Neuron (in vitro differentiated cells): ENCODE data around the gene KHDRBS1.
"Not testable (repeated sequence)": the region's sequence is repeated elsewhere in the genome, so short reads cannot be mapped to it uniquely, and the experiment has no call there.

Source experiments
- H2AFZ ChIP-seq: one replicate; pipeline ENCODE4 v1.6.1; 2013; ENCODE audit warnings: low read depth, mild to moderate bottlenecking, inconsistent platforms, low read length, moderate library complexity
- H3K27me3 ChIP-seq: one replicate; pipeline ENCODE4 v1.6.1; 2013; ENCODE audit warnings: low read length; ENCODE audit not compliant: insufficient read depth
- H3K36me3 ChIP-seq: one replicate; pipeline ENCODE4 v1.6.1; 2013; ENCODE audit warnings: low read length; ENCODE audit not compliant: insufficient read depth
- H3K4me1 ChIP-seq: one replicate; pipeline ENCODE4 v1.6.1; 2013; ENCODE audit warnings: low read length; ENCODE audit not compliant: insufficient read depth
- H3K4me3 ChIP-seq: 2 replicates; pipeline ENCODE4 v1.5.1; 2013; ENCODE audit warnings: mild to moderate bottlenecking, low read length, moderate library complexity
- H3K9me3 ChIP-seq: one replicate; pipeline ENCODE4 v1.6.1; 2013; ENCODE audit warnings: low read length

KHDRBS1 gene

DNA sequence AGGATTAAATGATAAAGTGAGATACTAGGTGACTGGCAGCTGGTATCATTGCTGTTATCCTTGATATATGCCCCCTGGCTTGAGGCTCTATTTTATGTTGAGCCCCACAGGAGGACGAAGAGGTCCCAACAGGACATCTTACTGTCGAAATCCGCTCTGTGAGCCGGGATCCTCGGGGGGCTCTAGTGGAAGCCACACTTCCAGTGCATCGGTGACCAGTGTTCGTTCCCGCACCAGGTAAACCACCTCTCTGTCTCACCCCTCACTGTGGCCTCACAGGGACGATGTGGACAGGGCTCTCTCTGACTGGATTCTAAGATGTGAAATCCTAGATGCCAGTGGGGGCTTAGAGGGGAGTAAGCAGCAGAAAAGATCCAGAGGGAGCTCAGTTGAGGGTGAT lies 61.2 kb downstream of the KHDRBS1 start:
- no peak overlapping the region for H2AFZ ChIP-seq
- no peak overlapping the region for H3K4me3 ChIP-seq
- H3K9me3 ChIP-seq, result no peaks in the 10 kb centered on the region
- peaks cover 12% of the 10 kb centered on the region for H3K4me1 ChIP-seq
- no peaks in the 10 kb centered on the region for H3K27me3 ChIP-seq
- peaks cover 41% of the 10 kb centered on the region for H3K36me3 ChIP-seq

DNA sequence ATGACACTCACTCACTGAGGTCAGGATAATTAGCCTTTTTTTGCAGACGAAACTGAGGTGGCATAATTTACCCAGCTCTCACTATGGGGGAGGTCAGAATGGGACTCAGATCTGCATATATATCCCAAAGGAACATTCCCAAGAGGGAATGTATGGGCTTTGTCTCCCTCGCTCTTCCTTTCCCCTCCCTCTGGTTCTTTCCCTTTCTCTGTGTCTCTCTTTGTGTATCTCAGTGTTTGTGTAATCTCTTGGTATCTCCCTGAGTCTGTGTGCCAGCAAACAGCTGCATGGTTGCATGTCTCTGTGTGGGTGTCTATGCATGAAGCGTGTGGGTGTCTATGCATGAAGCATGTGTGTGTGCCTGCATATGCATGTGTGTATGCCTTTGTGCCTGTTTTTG lies 63.8 kb downstream of the KHDRBS1 start:
- peaks cover 8% of the 10 kb centered on the region for H3K4me1 ChIP-seq
- H3K9me3 ChIP-seq, result no peaks in the 10 kb centered on the region
- no peak overlapping the region for H3K4me3 ChIP-seq
- H3K27me3 ChIP-seq, result no peaks in the 10 kb centered on the region
- H2AFZ ChIP-seq, result no peak overlapping the region
- peaks cover 58% of the 10 kb centered on the region for H3K36me3 ChIP-seq

DNA sequence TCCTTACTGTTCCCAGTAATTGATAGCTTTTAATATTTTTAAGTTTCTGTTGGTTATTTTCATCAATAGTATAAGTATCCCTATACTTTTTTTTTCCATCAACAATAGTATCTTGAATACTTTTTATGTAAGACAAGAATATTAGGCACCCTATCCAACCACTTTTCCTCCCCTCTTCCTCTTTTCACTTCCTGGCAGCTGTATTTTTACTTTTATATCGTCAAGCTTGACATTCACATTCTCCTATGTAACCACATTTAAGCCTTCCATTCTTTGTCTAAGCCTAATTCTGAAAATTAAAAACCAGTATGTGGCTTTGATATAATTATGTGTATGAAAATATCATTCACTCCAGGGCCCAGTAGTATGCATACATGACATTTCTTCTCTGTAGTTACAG lies 68.4 kb downstream of the KHDRBS1 start:
- Histone ChIP-seq H2AFZ (no peak overlapping the region), H3K9me3 (peaks cover 2% of the 10 kb centered on the region), H3K27me3 (no peaks in the 10 kb centered on the region), H3K4me3 (no peak overlapping the region), H3K4me1 (no peaks in the 10 kb centered on the region), H3K36me3 (peaks cover 63% of the 10 kb centered on the region)

DNA sequence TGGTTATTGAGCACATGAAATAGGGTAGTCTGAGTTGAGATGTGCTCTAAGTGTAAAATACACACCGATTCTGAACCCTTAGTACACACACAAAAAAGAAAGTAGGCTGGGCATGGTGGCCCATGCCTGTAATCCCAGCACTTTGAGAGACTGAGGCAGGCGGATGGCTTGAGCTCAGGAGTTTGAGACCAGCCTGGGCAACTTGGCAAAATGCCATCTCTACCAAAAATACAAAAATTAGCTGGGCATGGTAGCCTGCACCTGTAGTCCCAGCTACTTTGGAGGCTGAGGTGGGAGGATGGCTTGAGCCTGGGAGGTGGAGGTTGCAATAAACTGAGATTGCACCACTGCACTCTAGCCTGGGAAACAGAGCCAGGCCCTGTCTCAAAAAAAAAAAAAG lies 72.7 kb downstream of the KHDRBS1 start:
- peaks cover 59% of the 10 kb centered on the region for H3K36me3 ChIP-seq
- not testable (repeated sequence) for H3K27me3 ChIP-seq, H2AFZ ChIP-seq, H3K4me3 ChIP-seq, H3K9me3 ChIP-seq, H3K4me1 ChIP-seq

DNA sequence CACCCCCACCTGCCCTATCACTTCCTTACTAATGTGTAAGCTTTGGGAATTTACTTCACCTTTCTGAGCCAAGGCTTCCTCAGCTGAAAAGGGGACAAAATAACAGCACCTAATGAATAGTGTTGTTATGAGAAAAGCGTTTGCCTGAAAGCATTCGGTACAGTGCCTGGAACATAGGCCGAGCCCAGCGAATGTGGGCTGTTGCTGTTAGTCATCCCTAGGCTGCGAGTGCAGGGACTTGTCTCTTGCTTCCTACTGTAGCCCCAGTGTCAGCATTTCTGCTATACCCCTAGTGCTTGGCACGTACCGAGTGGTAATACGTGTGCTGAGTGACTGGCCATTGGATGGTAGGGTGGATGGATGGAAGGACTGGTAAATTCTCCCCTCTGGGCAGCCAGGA lies 77.5 kb downstream of the KHDRBS1 start:
- Histone ChIP-seq H3K36me3 (peaks cover 69% of the 10 kb centered on the region), H3K4me3 (no peak overlapping the region), H3K9me3 (no peaks in the 10 kb centered on the region), H3K27me3 (no peaks in the 10 kb centered on the region), H3K4me1 (no peaks in the 10 kb centered on the region), H2AFZ (no peak overlapping the region)

DNA sequence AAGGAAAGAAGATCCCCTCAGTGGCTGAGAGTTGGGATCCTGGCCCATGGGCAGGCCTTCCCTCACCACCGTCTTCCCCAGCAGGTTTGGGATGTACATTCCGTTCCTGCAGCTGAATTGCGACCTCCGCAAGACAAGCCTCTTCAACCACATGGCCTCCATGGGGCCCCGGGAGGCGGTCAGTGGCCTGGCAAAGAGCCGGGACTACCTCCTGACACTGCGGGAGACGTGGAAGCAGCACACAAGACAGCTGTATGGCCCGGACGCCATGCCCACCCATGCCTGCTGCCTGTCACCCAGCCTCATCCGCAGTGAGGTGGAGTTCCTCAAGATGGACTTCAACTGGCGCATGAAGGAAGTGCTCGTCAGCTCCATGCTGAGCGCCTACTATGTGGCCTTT lies 77.9 kb downstream of the KHDRBS1 start:
- no peak overlapping the region for H3K4me3 ChIP-seq
- no peaks in the 10 kb centered on the region for H3K9me3 ChIP-seq
- H3K27me3 ChIP-seq, result no peaks in the 10 kb centered on the region
- H3K36me3 ChIP-seq, result peaks cover 68% of the 10 kb centered on the region
- no peaks in the 10 kb centered on the region for H3K4me1 ChIP-seq
- H2AFZ ChIP-seq, result no peak overlapping the region
